ENCODE data around the gene TMEM176A.

The TMEM176A gene

DNA sequence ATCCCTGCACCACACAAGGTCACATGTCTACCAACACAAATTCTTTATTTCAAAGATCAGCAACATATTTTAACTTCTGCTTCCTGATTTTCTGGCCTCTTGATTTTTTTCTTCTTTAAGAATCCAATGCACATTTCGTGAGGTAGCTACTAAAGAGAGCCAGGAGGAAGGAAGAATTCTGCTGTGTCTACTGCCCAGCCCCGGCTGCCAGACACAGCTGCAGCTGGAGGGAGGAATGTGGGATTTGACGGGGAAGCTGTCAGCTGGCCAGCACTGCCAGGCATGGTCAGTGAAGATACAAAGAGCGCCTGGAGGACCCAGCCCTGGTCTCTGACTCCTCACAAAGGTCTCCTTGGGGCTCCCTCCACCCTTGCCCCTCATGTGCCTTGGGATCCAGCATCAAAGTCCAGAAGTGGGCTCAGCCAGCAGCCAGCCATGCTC is 44.9 kb downstream of the TMEM176A start:
- Histone ChIP-seq H3K4me1 (ENCODE audit: control insufficient read depth in 1 of 2, insufficient read depth in 1 of 2, low read depth in 1 of 2, low read length in 1 of 2) (no peaks in the 10 kb centered on the region), H3K36me3 (no peaks in the 10 kb centered on the region), H3K27ac (no peak overlapping the region), H3K27me3 (peaks cover 4% of the 10 kb centered on the region), H3K4me3 (ENCODE audit: low read depth in 1 of 2, low read length in 1 of 2) (no peak overlapping the region), H3K9me3 (no peaks in the 10 kb centered on the region)
- TF ChIP-seq, protein P1, sequence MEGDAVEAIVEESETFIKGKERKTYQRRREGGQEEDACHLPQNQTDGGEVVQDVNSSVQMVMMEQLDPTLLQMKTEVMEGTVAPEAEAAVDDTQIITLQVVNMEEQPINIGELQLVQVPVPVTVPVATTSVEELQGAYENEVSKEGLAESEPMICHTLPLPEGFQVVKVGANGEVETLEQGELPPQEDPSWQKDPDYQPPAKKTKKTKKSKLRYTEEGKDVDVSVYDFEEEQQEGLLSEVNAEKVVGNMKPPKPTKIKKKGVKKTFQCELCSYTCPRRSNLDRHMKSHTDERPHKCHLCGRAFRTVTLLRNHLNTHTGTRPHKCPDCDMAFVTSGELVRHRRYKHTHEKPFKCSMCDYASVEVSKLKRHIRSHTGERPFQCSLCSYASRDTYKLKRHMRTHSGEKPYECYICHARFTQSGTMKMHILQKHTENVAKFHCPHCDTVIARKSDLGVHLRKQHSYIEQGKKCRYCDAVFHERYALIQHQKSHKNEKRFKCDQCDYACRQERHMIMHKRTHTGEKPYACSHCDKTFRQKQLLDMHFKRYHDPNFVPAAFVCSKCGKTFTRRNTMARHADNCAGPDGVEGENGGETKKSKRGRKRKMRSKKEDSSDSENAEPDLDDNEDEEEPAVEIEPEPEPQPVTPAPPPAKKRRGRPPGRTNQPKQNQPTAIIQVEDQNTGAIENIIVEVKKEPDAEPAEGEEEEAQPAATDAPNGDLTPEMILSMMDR (IDR thresholded peaks at IDR 0.05), result no peak

DNA sequence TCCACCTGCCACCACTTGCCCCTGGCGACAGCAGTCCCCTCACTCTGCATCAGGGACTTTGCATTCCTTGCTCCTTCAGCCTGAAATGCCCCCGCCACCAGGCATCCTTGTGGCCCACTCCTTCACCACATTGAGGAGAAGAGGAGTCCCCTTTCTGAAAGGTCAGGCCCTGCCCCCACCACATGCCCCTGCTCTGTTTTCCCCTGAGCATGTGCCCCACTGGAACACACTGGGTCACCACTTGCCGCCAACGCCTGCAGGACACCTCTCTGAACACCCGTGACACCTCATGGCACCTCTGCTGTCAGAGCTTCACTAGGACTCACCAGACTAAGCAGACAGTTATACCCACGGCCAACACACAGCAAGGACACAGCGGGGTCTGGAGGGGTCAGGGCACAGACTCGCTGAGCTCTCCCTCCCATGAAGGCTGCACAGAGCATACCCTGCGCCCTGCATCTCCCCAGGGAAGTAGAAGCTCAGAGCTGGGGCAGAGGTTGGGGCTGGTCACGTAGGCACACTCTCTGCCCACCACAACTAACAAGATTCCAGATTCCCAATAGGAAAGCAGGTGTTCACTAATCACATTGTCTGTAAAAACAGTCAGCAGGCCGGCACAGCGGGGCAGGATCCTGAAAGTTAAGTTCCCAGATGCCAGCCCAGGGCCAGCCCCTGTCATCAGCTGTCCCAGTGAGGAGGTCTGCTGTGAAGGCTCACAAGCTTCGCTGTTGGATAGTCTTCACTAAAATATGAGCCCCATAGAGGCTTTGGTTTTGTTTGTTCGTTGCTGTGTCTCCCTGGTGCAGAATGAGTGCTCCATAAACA is 45.9 kb downstream of the TMEM176A start:
- TF ChIP-seq, protein P1 (IDR thresholded peaks at IDR 0.05), result no peak

DNA sequence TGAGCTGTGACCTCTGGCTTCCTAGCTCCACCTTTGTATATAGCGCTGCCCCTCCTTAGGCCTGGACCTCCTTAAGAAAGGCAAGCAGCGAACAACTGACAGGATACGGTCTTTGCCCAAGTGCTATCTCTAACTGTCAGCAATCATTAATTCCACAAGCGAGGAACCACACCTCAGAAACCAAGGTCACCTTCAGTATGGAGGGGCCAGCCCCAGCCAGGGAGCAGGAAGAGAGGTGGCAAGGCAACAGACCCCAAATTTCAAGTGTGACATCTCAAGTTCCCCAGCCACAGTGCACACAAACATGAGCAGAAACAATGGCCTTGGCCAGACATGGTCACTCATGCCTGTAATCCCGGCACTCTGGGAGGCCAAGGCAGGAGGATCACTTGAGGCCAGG is 47.0 kb downstream of the TMEM176A start:
- peaks cover 16% of the 10 kb centered on the region in 2 experiments for H3K4me1 ChIP-seq (ENCODE audit: control insufficient read depth in 1 of 2, insufficient read depth in 1 of 2, low read depth in 1 of 2, low read length in 1 of 2)
- H3K36me3 ChIP-seq, result no peaks in the 10 kb centered on the region
- no peak overlapping the region for H3K4me3 ChIP-seq (ENCODE audit: low read depth in 1 of 2, low read length in 1 of 2)
- TF ChIP-seq, protein P1 (IDR thresholded peaks at IDR 0.05), result no peak
- peaks cover 13% of the 10 kb centered on the region for H3K27me3 ChIP-seq
- no peaks in the 10 kb centered on the region for H3K9me3 ChIP-seq
- no peak overlapping the region for H3K27ac ChIP-seq

More for the DNA sequence above, 45.9 kb downstream of the TMEM176A start:
- Histone ChIP-seq H3K27ac (no peak overlapping the region), H3K4me1 (ENCODE audit: control insufficient read depth in 1 of 2, insufficient read depth in 1 of 2, low read depth in 1 of 2, low read length in 1 of 2) (peaks cover 6% of the 10 kb centered on the region in 2 experiments), H3K36me3 (no peaks in the 10 kb centered on the region), H3K4me3 (ENCODE audit: low read depth in 1 of 2, low read length in 1 of 2) (no peak overlapping the region), H3K27me3 (peaks cover 4% of the 10 kb centered on the region), H3K9me3 (no peaks in the 10 kb centered on the region)

DNA sequence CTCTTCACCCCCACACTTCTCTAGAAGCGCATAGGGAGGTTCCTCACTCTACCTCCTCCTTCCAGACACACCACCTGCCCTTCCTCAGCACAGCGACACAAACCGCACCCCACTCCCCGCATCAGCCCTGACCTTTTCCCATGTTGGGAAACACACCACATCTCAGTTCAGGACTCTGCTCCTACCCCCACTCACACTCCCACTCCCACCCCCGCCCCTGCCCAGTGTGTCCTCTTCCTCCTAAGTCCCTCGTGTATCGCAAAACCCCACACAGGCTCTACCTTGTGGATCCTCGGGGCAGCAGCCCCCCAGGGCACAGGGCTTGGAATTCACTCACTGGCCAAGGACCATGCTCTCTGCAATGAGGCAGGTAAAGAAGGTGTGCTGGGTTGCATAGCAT is 47.5 kb downstream of the TMEM176A start:
- no peaks in the 10 kb centered on the region for H3K36me3 ChIP-seq
- TF ChIP-seq, protein P1 (IDR thresholded peaks at IDR 0.05), result no peak
- peaks cover 20% of the 10 kb centered on the region in 2 experiments for H3K4me1 ChIP-seq (ENCODE audit: control insufficient read depth in 1 of 2, insufficient read depth in 1 of 2, low read depth in 1 of 2, low read length in 1 of 2)
- H3K27ac ChIP-seq, result no peak overlapping the region
- H3K4me3 ChIP-seq (ENCODE audit: low read depth in 1 of 2, low read length in 1 of 2), result no peak overlapping the region
- peaks cover 17% of the 10 kb centered on the region for H3K27me3 ChIP-seq
- no peaks in the 10 kb centered on the region for H3K9me3 ChIP-seq

DNA sequence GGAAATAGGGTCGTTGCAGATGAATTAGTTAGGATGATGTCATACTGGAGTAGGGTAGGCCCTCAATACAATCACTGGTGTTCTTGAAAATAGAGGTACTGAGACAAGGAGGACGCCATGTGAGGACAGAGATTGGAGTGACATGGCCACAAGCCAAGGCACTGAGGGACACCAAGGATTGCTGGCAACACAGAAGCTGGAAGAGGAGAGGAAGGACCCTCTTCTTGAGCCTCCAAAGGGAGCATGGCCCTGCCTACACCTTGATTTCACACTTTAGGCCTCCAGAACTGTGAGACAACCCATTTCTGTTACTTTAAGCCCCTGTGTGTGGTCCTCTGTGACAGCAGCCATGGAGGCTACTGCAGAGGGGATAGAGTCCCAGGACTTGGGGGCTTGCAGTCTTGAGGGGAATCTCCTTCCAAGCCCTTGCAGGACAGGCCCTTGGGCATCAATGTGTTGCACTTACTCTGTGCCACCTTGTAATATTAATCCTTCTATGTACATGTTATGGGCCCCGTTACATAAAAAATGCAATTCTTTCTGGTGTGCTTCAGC is 48.1 kb downstream of the TMEM176A start:
- no peaks in the 10 kb centered on the region for H3K36me3 ChIP-seq
- no peak overlapping the region for H3K4me3 ChIP-seq (ENCODE audit: low read depth in 1 of 2, low read length in 1 of 2)
- TF ChIP-seq, protein P1 (IDR thresholded peaks at IDR 0.05), result no peak
- peaks cover 17% of the 10 kb centered on the region for H3K27me3 ChIP-seq
- H3K4me1 ChIP-seq (ENCODE audit: control insufficient read depth in 1 of 2, insufficient read depth in 1 of 2, low read depth in 1 of 2, low read length in 1 of 2), result peaks cover 20% of the 10 kb centered on the region in 2 experiments
- H3K27ac ChIP-seq, result no peak overlapping the region
- no peaks in the 10 kb centered on the region for H3K9me3 ChIP-seq
